ENCODE data around the gene TICAM1. TPM values are rescaled to one million over a fixed set of nuclear protein-coding genes. Genes with fewer than 3 reads are reported as not detected.
A peak's percentile ranks its signal among the peaks of the same experiment; 100 is the strongest.
"Not testable (repeated sequence)": the region's sequence is repeated elsewhere in the genome, so short reads cannot be mapped to it uniquely, and the experiment has no call there.

The TICAM1 gene
- total RNA-seq, 1 donor = 7.8 TPM

GRCh38 chr19:4807188-4807587 lies 24.3 kb downstream of the TICAM1 start:
- DNase-seq (ENCODE audit: low read depth in 2 of 3, low spot score in 2 of 3) = peak in 2 of 3 donors; percentile 29 to 52

GRCh38 chr19:4806384-4806783 lies 25.1 kb downstream of the TICAM1 start:
- no peak for DNase-seq (ENCODE audit: low read depth in 2 of 3, low spot score in 2 of 3)

GRCh38 chr19:4805140-4805539 lies 26.4 kb downstream of the TICAM1 start:
- DNase-seq (ENCODE audit: low read depth in 2 of 3, low spot score in 2 of 3) = not testable (repeated sequence)

GRCh38 chr19:4803736-4804695 lies 27.5 kb downstream of the TICAM1 start:
- peak; percentile 32 to 87 (median 79) for DNase-seq (ENCODE audit: low read depth in 2 of 3, low spot score in 2 of 3)

- DNase-seq (ENCODE audit: low read depth in 2 of 3, low spot score in 2 of 3) = no peak
Observed at GRCh38 chr19:4802711-4803110, 28.8 kb downstream of the TICAM1 start.

GRCh38 chr19:4801085-4801619 lies 30.4 kb downstream of the TICAM1 start:
- no peak for DNase-seq (ENCODE audit: low read depth in 2 of 3, low spot score in 2 of 3)

- DNase-seq (ENCODE audit: low read depth in 2 of 3, low spot score in 2 of 3) = no peak
Observed at GRCh38 chr19:4800591-4801081, 30.9 kb downstream of the TICAM1 start.

GRCh38 chr19:4795400-4795799 lies 36.1 kb downstream of the TICAM1 start:
- DNase-seq (ENCODE audit: low read depth in 2 of 3, low spot score in 2 of 3) = no peak

GRCh38 chr19:4794971-4795370 lies 36.5 kb downstream of the TICAM1 start:
- DNase-seq (ENCODE audit: low read depth in 2 of 3, low spot score in 2 of 3) = no peak

GRCh38 chr19:4793278-4793677 lies 38.2 kb downstream of the TICAM1 start:
- not testable (repeated sequence) for DNase-seq (ENCODE audit: low read depth in 2 of 3, low spot score in 2 of 3)

- not testable (repeated sequence) for DNase-seq (ENCODE audit: low read depth in 2 of 3, low spot score in 2 of 3)
Observed at GRCh38 chr19:4792866-4793195, 38.7 kb downstream of the TICAM1 start.

GRCh38 chr19:4792019-4792865 lies 39.3 kb downstream of the TICAM1 start:
- not testable (repeated sequence) for DNase-seq (ENCODE audit: low read depth in 2 of 3, low spot score in 2 of 3)

- DNase-seq (ENCODE audit: low read depth in 2 of 3, low spot score in 2 of 3) = peak; percentile 95 to 100 (median 100)
Observed at GRCh38 chr19:4791183-4792018, 40.1 kb downstream of the TICAM1 start, which contains the start of gene FEM1A. TSS of gene FEM1A (plus strand) at chr19:4791734. CDS start at chr19:4791855, 121 bp downstream.

- not testable (repeated sequence) for DNase-seq (ENCODE audit: low read depth in 2 of 3, low spot score in 2 of 3)
Observed at GRCh38 chr19:4786412-4787016, 45.0 kb downstream of the TICAM1 start.

- no peak for DNase-seq (ENCODE audit: low read depth in 2 of 3, low spot score in 2 of 3)
Observed at GRCh38 chr19:4781801-4782200, 49.7 kb downstream of the TICAM1 start.

GRCh38 chr19:4780860-4781259 lies 50.7 kb downstream of the TICAM1 start:
- no peak for DNase-seq (ENCODE audit: low read depth in 2 of 3, low spot score in 2 of 3)

GRCh38 chr19:4778124-4778523 lies 53.4 kb downstream of the TICAM1 start:
- not testable (repeated sequence) for DNase-seq (ENCODE audit: low read depth in 2 of 3, low spot score in 2 of 3)

- no peak for DNase-seq (ENCODE audit: low read depth in 2 of 3, low spot score in 2 of 3)
Observed at GRCh38 chr19:4776436-4777211, 54.9 kb downstream of the TICAM1 start.
